ENCODE results near the gene PSMB7.

The PSMB7 gene

DNA sequence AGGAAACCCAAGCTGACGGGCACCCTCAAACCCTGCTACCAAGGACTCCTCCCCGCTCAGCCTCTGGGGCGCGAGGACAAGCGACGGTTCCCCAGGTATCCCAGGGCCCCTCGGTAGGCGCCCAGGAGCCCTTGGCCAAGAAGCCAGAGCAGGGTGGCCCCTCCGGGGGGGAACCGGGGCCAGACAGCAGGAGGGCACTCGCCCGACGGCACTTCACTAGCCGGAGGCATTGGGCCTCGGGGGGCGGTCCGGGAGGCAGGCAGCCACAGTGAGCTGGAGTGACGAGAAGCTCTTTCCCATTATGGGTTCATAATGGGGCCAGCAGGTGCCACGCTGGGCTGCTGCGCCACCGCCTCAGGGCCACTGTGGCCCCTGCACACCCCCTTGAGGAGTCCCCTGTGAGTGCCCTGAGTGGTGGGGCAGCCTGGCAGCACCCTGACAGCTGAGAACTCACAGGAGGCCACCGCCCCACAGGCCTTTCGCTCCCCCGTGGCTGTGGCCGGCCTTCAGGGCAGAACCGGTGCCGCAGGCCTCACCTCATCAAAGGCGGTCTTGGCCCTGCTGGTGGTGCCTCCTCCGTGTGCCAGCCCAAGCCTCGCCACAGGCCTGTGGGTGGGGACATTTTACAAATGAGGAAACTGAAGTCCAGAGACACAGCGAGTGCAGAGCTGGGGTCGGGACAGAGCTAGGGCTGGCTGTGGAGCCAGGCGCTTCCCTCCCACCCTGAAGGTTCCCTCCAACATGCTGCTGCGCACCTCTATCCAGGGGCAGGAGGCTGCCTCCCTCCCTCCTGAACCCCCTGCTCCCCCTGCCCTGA lies 68.7 kb downstream of the PSMB7 start:
- Histone ChIP-seq H3K4me3 (ENCODE audit: low read depth, low read length) (no peak overlapping the region), H3K18ac (ENCODE audit: low read length) (no peak overlapping the region), H3K79me1 (ENCODE audit: low read length) (no peaks in the 10 kb centered on the region), H3K4ac (ENCODE audit: low read depth, low read length) (no peak overlapping the region), H3K9ac (ENCODE audit: low read length) (no peak overlapping the region), H3K27ac (ENCODE audit: low read depth, low read length) (no peak overlapping the region), H3K27me3 (ENCODE audit: insufficient read depth, low read length) (no peaks in the 10 kb centered on the region), H3K14ac (ENCODE audit: low read length) (no peak overlapping the region), H3K79me2 (ENCODE audit: control insufficient read depth, insufficient read depth, low read length, poor library complexity) (no peaks in the 10 kb centered on the region), H4K91ac (ENCODE audit: low read depth, low read length) (no peak overlapping the region), H2BK5ac (ENCODE audit: low read depth, low read length, poor library complexity) (no peak overlapping the region), H2AFZ (ENCODE audit: insufficient read depth, low read length, poor library complexity) (no peak overlapping the region), H3K9me3 (ENCODE audit: insufficient read depth, low read depth, low read length) (no peaks in the 10 kb centered on the region), H3K4me2 (ENCODE audit: low read length) (no peak overlapping the region), H2BK12ac (ENCODE audit: low read length) (no peak overlapping the region), H3K36me3 (ENCODE audit: control insufficient read depth in 1 of 2, insufficient read depth in 2 of 2, low read length in 2 of 2) (peaks cover 81 to 87% of the 10 kb centered on the region in 2 experiments), H4K12ac (ENCODE audit: low read depth, low read length) (no peak overlapping the region), H3K4me1 (ENCODE audit: control insufficient read depth in 1 of 2, insufficient read depth in 2 of 2, low read length in 2 of 2) (peaks cover 0 to 4% of the 10 kb centered on the region in 2 experiments), H2AK5ac (ENCODE audit: low read length) (no peak overlapping the region), H2BK120ac (ENCODE audit: insufficient read depth, low read length, poor library complexity) (no peak overlapping the region), H4K8ac (ENCODE audit: low read depth, low read length) (no peak overlapping the region), H3K23ac (ENCODE audit: low read length) (no peak overlapping the region)
- WGBS (ENCODE audit: extremely low coverage, insufficient coverage, insufficient read length), result no CpG with 5 or more reads among the region's 34 CpGs
- DNase-seq, result no peak

GRCh38 chr9:124345751-124346281 lies 69.4 kb downstream of the PSMB7 start:
- Histone ChIP-seq H2AK5ac (ENCODE audit: low read length) (no peak overlapping the region), H2BK12ac (ENCODE audit: low read length) (no peak overlapping the region), H3K9ac (ENCODE audit: low read length) (no peak overlapping the region), H2BK5ac (ENCODE audit: low read depth, low read length, poor library complexity) (no peak overlapping the region), H4K8ac (ENCODE audit: low read depth, low read length) (no peak overlapping the region), H4K91ac (ENCODE audit: low read depth, low read length) (no peak overlapping the region), H4K12ac (ENCODE audit: low read depth, low read length) (no peak overlapping the region), H3K4me3 (ENCODE audit: low read depth, low read length) (no peak overlapping the region), H3K36me3 (ENCODE audit: control insufficient read depth in 1 of 2, insufficient read depth in 2 of 2, low read length in 2 of 2) (peaks cover 77 to 80% of the 10 kb centered on the region in 2 experiments), H2BK120ac (ENCODE audit: insufficient read depth, low read length, poor library complexity) (no peak overlapping the region), H3K79me1 (ENCODE audit: low read length) (no peaks in the 10 kb centered on the region), H3K27ac (ENCODE audit: low read depth, low read length) (no peak overlapping the region), H3K9me3 (ENCODE audit: insufficient read depth, low read depth, low read length) (no peaks in the 10 kb centered on the region), H3K4ac (ENCODE audit: low read depth, low read length) (no peak overlapping the region), H3K27me3 (ENCODE audit: insufficient read depth, low read length) (no peaks in the 10 kb centered on the region), H3K4me2 (ENCODE audit: low read length) (no peak overlapping the region), H3K4me1 (ENCODE audit: control insufficient read depth in 1 of 2, insufficient read depth in 2 of 2, low read length in 2 of 2) (peaks cover 0 to 4% of the 10 kb centered on the region in 2 experiments), H3K23ac (ENCODE audit: low read length) (no peak overlapping the region), H3K14ac (ENCODE audit: low read length) (no peak overlapping the region), H2AFZ (ENCODE audit: insufficient read depth, low read length, poor library complexity) (no peak overlapping the region), H3K18ac (ENCODE audit: low read length) (no peak overlapping the region), H3K79me2 (ENCODE audit: control insufficient read depth, insufficient read depth, low read length, poor library complexity) (no peaks in the 10 kb centered on the region)
- no peak for DNase-seq
- no CpG with 5 or more reads among the region's 9 CpGs for WGBS (ENCODE audit: extremely low coverage, insufficient coverage, insufficient read length)

- Histone ChIP-seq H2AFZ (ENCODE audit: insufficient read depth, low read length, poor library complexity) (no peak overlapping the region), H3K9me3 (ENCODE audit: insufficient read depth, low read depth, low read length) (no peaks in the 10 kb centered on the region), H3K79me1 (ENCODE audit: low read length) (no peaks in the 10 kb centered on the region), H3K18ac (ENCODE audit: low read length) (no peak overlapping the region), H2AK5ac (ENCODE audit: low read length) (no peak overlapping the region), H3K27me3 (ENCODE audit: insufficient read depth, low read length) (no peaks in the 10 kb centered on the region), H3K9ac (ENCODE audit: low read length) (no peak overlapping the region), H2BK5ac (ENCODE audit: low read depth, low read length, poor library complexity) (no peak overlapping the region), H3K4me3 (ENCODE audit: low read depth, low read length) (no peak overlapping the region), H3K4ac (ENCODE audit: low read depth, low read length) (no peak overlapping the region), H3K14ac (ENCODE audit: low read length) (no peak overlapping the region), H3K79me2 (ENCODE audit: control insufficient read depth, insufficient read depth, low read length, poor library complexity) (no peaks in the 10 kb centered on the region), H3K27ac (ENCODE audit: low read depth, low read length) (no peak overlapping the region), H3K36me3 (ENCODE audit: control insufficient read depth in 1 of 2, insufficient read depth in 2 of 2, low read length in 2 of 2) (peaks cover 73 to 81% of the 10 kb centered on the region in 2 experiments), H3K23ac (ENCODE audit: low read length) (no peak overlapping the region), H2BK120ac (ENCODE audit: insufficient read depth, low read length, poor library complexity) (no peak overlapping the region), H4K8ac (ENCODE audit: low read depth, low read length) (no peak overlapping the region), H4K12ac (ENCODE audit: low read depth, low read length) (no peak overlapping the region), H4K91ac (ENCODE audit: low read depth, low read length) (no peak overlapping the region), H3K4me2 (ENCODE audit: low read length) (no peak overlapping the region), H2BK12ac (ENCODE audit: low read length) (no peak overlapping the region), H3K4me1 (ENCODE audit: control insufficient read depth in 1 of 2, insufficient read depth in 2 of 2, low read length in 2 of 2) (peaks cover 0 to 4% of the 10 kb centered on the region in 2 experiments)
- DNase-seq, result no peak
- WGBS (ENCODE audit: extremely low coverage, insufficient coverage, insufficient read length), result no CpG with 5 or more reads among the region's 14 CpGs
Measured at GRCh38 chr9:124345063-124345462, 70.2 kb downstream of the PSMB7 start.

DNA sequence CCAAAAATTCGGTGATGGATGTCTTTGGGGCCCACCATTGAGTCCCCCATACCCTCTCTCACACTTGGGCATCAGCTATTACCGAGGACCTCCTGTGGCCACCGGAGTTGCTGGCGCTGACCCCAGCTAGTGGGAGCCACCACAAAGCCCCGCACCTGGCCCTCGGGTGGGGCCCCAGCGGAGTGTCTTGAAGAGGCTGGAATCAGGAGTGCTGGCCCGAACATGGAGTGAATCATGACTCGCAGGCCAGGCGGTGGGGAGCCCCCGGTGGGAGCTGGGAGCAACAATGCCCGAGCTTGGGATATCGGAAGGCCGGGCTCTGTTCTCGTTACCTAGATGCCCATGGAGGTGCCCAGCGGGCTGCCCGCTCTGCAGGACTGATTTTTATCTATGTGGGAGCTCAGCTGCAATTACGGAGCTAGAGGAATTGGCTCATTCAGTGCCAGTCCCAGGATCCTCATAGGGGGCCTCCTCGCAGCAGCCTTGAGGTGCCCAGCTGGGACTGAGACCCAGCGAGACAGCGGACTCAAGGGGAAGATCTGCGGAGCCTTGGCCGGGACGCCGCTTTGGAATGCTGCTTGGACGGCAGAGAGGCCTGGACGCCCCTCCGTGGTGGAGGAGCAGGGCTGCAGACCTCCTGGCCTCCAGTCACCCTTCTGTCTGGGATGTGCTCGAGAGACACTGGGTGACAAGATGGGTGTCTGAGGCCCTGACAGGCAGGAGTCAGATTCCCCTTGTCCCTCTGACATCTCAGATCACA lies 70.8 kb downstream of the PSMB7 start:
- H2BK12ac ChIP-seq (ENCODE audit: low read length), result no peak overlapping the region
- H3K14ac ChIP-seq (ENCODE audit: low read length), result no peak overlapping the region
- no peak overlapping the region for H3K18ac ChIP-seq (ENCODE audit: low read length)
- H4K91ac ChIP-seq (ENCODE audit: low read depth, low read length), result no peak overlapping the region
- no peak overlapping the region for H4K8ac ChIP-seq (ENCODE audit: low read depth, low read length)
- no CpG with 5 or more reads among the region's 29 CpGs for WGBS (ENCODE audit: extremely low coverage, insufficient coverage, insufficient read length)
- H2BK120ac ChIP-seq (ENCODE audit: insufficient read depth, low read length, poor library complexity), result no peak overlapping the region
- DNase-seq, result no peak
- H2AK5ac ChIP-seq (ENCODE audit: low read length), result no peak overlapping the region
- H3K4me3 ChIP-seq (ENCODE audit: low read depth, low read length), result no peak overlapping the region
- peaks cover 73 to 81% of the 10 kb centered on the region in 2 experiments for H3K36me3 ChIP-seq (ENCODE audit: control insufficient read depth in 1 of 2, insufficient read depth in 2 of 2, low read length in 2 of 2)
- H3K27me3 ChIP-seq (ENCODE audit: insufficient read depth, low read length), result no peaks in the 10 kb centered on the region
- no peak overlapping the region for H3K27ac ChIP-seq (ENCODE audit: low read depth, low read length)
- peaks cover 0 to 4% of the 10 kb centered on the region in 2 experiments for H3K4me1 ChIP-seq (ENCODE audit: control insufficient read depth in 1 of 2, insufficient read depth in 2 of 2, low read length in 2 of 2)
- no peaks in the 10 kb centered on the region for H3K79me2 ChIP-seq (ENCODE audit: control insufficient read depth, insufficient read depth, low read length, poor library complexity)
- H2AFZ ChIP-seq (ENCODE audit: insufficient read depth, low read length, poor library complexity), result no peak overlapping the region
- H3K9me3 ChIP-seq (ENCODE audit: insufficient read depth, low read depth, low read length), result no peaks in the 10 kb centered on the region
- H3K79me1 ChIP-seq (ENCODE audit: low read length), result no peaks in the 10 kb centered on the region
- no peak overlapping the region for H3K4me2 ChIP-seq (ENCODE audit: low read length)
- H4K12ac ChIP-seq (ENCODE audit: low read depth, low read length), result no peak overlapping the region
- H3K23ac ChIP-seq (ENCODE audit: low read length), result no peak overlapping the region
- H2BK5ac ChIP-seq (ENCODE audit: low read depth, low read length, poor library complexity), result no peak overlapping the region
- H3K4ac ChIP-seq (ENCODE audit: low read depth, low read length), result no peak overlapping the region
- no peak overlapping the region for H3K9ac ChIP-seq (ENCODE audit: low read length)
